ENCODE results near the gene AGBL4.
"Not testable (repeated sequence)": the region's sequence is repeated elsewhere in the genome, so short reads cannot be mapped to it uniquely, and the experiment has no call there.

Gene AGBL4

DNA sequence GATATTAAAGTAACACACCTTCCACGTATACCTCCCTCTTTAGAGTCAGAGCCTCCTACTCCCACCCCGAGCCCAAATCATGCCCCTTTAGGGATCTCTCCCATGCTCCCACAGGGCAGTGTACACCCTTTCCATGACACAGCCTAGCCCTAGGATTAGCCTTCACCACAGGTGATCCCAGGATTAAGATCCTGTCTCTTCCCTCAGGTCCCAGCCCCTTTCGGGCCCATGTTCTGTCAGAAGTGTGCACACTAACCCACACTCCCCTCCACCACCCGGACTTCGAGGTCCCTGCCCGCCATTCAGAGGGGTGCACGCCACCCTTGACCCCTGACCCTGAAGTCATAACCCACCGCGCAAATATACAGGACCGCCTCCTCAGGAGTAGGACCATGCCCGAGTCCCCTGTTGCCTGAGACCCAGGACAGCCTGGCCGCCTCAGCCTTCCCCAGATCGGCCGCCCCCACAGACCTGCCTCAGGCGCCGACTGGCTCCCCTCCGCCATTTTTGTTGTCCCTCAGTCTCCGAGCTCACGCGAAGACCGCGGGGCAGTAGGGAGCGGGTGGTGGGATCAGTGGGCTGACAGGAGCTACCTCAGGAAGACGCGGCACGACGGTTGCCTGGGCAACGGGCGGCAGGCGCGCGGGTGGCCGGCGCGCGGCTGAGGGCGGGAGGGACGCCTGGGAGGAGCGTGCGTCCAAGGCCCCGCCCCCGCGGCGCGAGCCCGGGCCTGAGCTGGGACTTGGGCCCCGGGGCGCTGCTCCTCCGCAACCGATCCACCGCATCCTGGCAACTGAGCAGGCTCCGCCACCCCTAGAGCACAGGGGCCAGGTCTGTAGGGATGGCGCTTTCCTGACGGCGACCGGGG is at the start of gene AGBL4:
Gene AGBL4 (minus strand): TSS at position 663 of the 868 bp plus-strand sequence.
- no peak for DNase-seq (ENCODE audit: low spot score)

DNA sequence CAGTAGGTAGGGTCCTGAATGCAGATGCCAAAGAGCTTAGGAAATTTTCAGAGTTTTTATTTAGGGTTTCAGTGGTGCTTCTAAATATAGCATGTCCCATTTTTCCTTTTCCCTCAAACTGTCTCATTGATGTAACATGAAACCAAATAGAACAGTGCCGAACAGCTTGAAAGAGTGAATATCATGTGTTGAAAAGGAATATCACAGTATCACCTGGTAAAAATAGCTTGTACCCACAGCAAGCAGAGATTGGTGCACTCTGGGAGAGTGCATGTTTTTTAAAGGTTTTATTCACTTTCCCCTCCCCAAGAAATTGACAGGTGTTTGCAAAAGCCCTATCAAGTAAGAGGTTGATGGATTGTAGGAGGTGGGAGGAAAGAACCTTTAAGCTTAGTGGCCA is 43.1 kb upstream of the AGBL4 start:
- DNase-seq (ENCODE audit: low spot score): no peak

GRCh38 chr1:50060279-50060678 is 36.5 kb upstream of the AGBL4 start:
- DNase-seq (ENCODE audit: low spot score): no peak

- no peak for DNase-seq (ENCODE audit: low spot score)
Measured at GRCh38 chr1:50048791-50049190, 25.0 kb upstream of the AGBL4 start.

- DNase-seq (ENCODE audit: low spot score): no peak
Measured at GRCh38 chr1:50047916-50048694, 24.4 kb upstream of the AGBL4 start.

- no peak for DNase-seq (ENCODE audit: low spot score)
Measured at GRCh38 chr1:50038237-50038809, 14.6 kb upstream of the AGBL4 start.

GRCh38 chr1:50027794-50028193 is 4.0 kb upstream of the AGBL4 start:
- no peak for DNase-seq (ENCODE audit: low spot score)

- DNase-seq (ENCODE audit: low spot score): no peak
Measured at GRCh38 chr1:49995734-49996133, 28.0 kb downstream of the AGBL4 start.

DNA sequence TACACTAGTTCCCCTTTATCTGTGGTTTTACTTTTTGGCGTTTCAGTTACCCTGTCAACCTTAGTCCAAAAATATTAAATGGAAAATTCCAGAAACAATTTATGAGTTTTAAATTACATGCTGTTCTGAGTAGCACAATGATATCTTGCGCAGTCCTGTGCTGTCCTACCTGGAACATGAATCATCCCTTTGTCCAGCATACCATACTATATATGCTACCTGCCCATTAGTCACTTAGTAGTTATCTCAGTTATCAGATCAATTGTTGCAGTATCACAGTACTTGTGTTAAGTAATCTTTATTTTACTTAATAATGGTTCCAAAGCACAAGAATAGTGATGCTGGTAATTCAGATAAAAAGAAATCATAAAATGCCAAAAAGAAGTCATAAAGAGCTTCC is 52.7 kb downstream of the AGBL4 start:
- no peak for DNase-seq (ENCODE audit: low spot score)

GRCh38 chr1:49951385-49951784 is 72.4 kb downstream of the AGBL4 start:
- no peak for DNase-seq (ENCODE audit: low spot score)

- not testable (repeated sequence) for DNase-seq (ENCODE audit: low spot score)
Measured at GRCh38 chr1:49915301-49915700, 108.5 kb downstream of the AGBL4 start.

GRCh38 chr1:49906365-49906764 is 117.4 kb downstream of the AGBL4 start:
- DNase-seq (ENCODE audit: low spot score): no peak

- no peak for DNase-seq (ENCODE audit: low spot score)
Measured at GRCh38 chr1:49864581-49864980, 159.2 kb downstream of the AGBL4 start.

GRCh38 chr1:49854741-49855140 is 169.0 kb downstream of the AGBL4 start:
- no peak for DNase-seq (ENCODE audit: low spot score)

DNA sequence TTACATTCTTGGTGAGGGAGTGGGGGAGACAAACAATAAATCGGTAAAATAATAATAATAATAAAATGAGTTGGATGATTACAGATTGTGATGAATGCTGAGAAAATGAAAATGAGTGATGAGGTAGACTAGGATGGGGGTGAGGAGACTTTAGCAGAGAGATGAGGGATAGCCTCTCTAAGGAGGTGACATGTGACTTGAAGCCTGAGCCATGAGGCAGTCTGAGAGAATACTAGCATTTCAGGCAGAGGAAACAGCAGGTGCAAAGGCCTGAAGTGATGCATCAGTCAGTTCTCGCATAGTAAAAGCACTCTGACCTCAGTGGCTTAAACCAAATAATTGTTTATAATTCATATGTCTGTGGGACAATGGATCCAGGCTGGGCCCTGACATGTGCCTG is 181.2 kb downstream of the AGBL4 start:
- no peak for DNase-seq (ENCODE audit: low spot score)

GRCh38 chr1:49841767-49842166 is 182.0 kb downstream of the AGBL4 start:
- DNase-seq (ENCODE audit: low spot score): no peak

GRCh38 chr1:49824261-49824660 is 199.5 kb downstream of the AGBL4 start:
- DNase-seq (ENCODE audit: low spot score): no peak

GRCh38 chr1:49817681-49818080 is 206.1 kb downstream of the AGBL4 start:
- DNase-seq (ENCODE audit: low spot score): no peak

DNA sequence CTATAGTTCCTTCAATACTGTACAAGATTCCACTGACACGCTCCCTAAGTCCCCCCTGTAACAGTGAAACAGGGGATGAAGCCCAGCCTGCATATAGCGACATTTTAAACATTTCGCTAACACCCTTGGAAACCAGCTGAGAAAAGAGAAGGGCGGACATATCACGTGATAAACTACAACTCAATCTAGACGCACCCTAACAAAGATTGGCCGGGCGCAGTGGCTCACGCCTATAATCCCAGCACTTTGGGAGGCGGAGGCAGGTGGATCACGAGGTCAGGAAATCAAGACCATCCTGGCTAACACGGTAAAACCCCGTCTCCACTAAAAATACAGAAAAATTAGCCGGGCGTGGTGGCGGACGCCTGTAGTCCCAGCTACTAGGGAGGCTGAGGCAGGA is 236.7 kb downstream of the AGBL4 start:
- not testable (repeated sequence) for DNase-seq (ENCODE audit: low spot score)

GRCh38 chr1:49765034-49765433 is 258.7 kb downstream of the AGBL4 start:
- no peak for DNase-seq (ENCODE audit: low spot score)

DNA sequence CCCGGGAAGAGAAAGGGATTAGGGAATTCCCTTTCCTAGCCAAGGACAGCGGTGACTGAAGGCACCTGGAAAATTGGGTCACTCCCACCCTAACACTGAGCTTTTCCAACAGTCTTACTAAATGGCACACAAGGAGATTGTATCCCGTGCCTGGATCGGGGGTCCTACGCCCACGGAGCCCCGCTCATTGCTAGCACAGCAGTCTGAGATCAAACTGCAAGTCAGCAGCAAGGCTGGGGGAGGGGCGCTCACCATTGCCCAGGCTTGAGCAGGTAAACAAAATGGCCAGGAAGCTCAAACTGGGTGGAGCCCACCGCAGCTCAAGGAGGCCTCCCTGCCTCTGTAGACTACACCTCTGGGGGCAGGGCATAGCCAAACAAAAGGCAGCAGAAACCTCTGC is 285.6 kb downstream of the AGBL4 start:
- DNase-seq (ENCODE audit: low spot score): not testable (repeated sequence)

- DNase-seq (ENCODE audit: low spot score): no peak
Measured at GRCh38 chr1:49728377-49728776, 295.4 kb downstream of the AGBL4 start.

DNA sequence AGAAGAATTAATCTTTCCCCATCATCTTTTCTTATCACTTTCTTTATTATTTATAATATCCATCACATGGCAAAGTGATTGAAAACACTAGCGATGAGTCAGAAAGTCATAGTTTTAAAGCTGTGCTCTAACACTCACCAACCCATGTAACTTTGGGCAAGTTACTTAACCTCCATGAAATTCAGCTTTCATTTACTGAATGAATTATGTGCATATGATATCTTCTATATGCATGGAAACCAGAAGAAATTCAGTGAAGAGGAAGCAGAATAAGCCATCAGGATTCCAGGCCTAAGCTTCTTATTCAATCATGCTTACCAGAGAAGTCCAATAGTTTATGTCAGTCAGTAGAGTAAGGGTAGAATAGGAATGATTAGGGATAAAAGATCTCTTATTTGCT is 300.1 kb downstream of the AGBL4 start:
- DNase-seq (ENCODE audit: low spot score): no peak
